Lung microvascular endothelial cell (primary cell): ENCODE results near the gene IFT81. TPM values are rescaled to one million over a fixed set of nuclear protein-coding genes. Genes with fewer than 3 reads are reported as not detected.
A peak's percentile ranks its signal among the peaks of the same experiment; 100 is the strongest.
"Not testable (repeated sequence)": the region's sequence is repeated elsewhere in the genome, so short reads cannot be mapped to it uniquely, and the experiment has no call there.

Experiments used
- DNase-seq, 2 donors: peaks; one replicate each; pipeline versions ENCODE4 v3.0.0 to v3.0.0-alpha.2; 2010; ENCODE audit warnings: low read depth in 2 of 2
- total RNA-seq: library from RNA; depleted of rRNA; stranded (reverse); fragments of >200 nt; gene quantifications from 2 replicates; pipeline ENCODE4 v1.2.1, GENCODE V29; 2014

The IFT81 gene
- total RNA-seq, 1 donor from 2014 or later, result 7.5 TPM

DNA sequence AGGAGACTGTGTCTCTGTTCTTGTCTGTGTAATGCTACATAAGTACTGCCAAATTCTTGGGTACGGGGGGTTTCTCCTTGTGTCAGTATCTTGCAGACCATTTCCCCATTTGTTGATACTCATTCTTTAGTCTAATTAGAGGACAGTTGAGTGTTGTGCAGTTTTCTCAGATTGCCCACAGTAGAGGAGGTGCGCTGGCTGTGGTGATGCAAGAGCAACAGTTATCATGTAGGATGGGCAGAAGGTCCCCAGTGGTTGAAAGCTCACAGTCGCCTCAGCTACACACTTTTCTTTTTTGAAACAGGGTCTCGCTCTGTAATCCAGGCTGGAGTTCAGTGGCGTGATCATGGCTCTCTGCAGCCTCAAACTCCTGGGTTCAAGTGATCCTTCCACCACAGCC is 119.1 kb downstream of the IFT81 start:
- DNase-seq, result no peak

DNA sequence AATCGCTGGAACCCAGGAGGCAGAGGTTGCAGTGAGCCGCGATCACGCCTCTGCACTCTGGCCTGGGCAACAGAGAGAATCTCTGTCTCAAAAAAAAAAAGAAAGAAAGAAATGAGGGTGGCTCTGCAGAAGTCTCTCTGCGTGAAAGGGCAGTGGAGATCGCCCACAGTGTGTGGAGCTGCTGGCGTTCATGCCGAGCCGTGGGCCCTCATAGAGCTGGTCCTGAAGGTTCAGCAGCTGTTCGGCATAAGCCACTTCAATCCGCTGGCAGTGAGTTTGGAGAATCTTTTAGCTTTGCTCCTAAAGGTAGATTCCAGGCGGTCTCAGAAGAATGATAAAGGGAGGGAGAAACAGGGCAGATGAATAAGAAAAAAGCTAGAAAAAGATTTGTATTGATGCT is 120.2 kb downstream of the IFT81 start:
- DNase-seq, result no peak

GRCh38 chr12:110244829-110245228 is 120.7 kb downstream of the IFT81 start:
- no peak for DNase-seq

- DNase-seq, result peak; percentile 47 to 57
Measured at GRCh38 chr12:110245369-110245772, 121.2 kb downstream of the IFT81 start.

DNA sequence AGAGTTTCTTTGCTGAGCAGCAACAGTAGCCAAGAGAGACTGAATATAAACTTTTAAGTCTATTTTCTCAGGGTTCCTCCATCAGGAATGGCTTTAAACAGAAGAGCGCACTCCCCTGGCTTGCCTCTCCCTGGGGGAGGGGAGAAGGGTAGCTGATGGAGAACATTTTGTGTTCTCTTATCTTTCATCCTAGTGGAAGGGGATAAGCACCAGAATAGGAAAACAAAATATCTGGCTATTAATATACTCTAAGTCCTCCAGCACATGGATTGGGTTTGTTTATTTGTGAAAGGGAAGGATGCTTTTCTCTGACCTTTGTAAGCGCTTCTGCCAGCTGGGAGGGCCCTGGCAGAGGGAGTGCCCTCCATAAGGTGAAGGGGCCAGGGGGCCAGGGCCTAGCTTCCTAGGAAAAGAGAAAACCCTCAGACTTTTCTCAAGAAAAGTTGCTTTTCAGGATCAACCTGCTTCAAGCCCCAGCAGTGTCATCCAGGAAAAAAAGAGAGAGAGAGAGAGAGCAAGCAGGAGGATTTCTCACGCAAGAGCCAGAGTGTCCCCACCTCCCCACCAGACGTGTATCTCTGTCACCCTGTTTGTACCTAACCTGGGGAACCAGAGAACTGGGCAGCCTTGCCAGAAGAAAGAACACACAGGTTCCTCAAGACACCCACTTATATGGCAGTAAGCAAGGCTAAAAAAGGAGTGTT is 122.6 kb downstream of the IFT81 start:
- DNase-seq, result no peak

DNA sequence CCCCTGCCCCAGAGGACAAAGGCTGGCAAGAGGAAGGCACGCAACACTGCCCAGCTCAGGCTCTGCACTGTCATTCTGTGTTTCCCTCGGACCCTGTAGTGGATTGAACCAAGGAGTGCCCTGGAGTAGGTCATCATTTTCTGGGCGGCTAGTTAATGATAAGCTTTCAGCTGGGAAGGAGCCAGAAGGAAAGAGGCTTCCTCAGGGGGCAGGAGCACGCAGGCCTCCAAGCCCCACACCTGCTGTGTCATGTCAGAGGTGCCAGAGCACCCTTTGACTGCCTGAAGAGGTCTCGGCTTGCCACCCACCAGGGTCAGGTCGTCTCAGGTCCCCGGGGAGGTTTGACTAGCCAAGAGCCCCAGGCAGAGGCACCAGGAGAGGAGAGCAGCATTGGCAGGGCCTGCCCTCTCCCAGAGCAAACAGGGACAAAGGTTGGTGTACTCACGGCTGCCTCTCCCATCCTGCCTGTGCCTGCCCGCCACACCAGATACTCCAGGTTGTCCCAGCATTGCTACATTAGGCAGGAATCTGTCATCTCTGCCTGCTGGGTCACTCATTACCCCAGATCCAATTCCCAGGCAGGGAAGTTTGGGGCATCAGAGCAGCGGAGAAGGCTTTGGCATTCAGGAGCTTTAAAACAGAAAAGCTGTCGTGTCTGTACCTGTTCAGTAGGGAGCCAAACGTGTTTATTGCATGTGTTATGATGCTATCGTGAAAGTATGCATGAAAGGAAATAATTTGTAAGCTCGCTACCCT is 123.4 kb downstream of the IFT81 start:
- no peak for DNase-seq

DNA sequence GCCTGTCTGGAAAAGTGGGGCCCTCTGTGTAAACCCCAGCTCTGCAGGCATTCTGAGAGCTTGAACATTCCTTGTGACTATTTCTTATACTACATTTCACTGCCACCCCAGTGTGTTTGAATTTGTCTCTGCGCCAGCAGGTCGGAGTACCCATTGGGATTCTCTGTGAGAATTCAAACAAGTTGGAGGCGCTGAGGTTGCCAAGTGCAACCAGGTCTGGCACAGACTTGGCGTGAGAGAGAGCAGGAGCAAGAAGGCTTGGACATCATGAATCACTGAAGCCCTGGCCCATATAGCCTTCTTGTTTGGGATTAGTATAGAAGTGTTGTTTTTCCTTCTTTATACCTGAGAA is 123.9 kb downstream of the IFT81 start:
- DNase-seq, result no peak

GRCh38 chr12:110249105-110249504 is 124.9 kb downstream of the IFT81 start:
- DNase-seq, result peak in 1 of 2 donors; percentile 46

DNA sequence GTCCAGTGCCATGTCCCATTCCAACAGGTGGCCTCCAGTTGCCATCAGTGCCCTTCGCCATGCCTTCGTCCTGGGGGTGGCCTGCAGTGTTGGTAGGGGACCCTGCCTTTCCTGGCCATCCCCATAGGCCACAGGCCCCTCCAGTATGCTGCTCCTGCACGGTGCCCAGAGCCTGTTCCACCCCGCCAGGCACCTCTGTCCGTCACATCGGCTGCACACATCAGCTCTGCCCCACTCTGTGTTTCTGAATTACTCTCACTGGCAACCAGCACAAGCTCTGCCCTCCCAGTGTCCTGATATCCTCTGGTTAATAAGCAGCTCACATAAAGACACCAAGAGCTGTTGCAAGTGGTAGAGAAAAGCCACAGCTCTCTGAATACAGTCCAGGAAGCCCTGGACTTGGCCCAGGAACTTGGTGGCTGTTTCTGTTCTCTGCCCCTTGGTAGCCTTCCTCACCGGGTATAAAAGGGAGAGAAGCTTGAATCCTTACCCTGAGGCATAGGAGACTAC is 125.6 kb downstream of the IFT81 start:
- no peak for DNase-seq

DNA sequence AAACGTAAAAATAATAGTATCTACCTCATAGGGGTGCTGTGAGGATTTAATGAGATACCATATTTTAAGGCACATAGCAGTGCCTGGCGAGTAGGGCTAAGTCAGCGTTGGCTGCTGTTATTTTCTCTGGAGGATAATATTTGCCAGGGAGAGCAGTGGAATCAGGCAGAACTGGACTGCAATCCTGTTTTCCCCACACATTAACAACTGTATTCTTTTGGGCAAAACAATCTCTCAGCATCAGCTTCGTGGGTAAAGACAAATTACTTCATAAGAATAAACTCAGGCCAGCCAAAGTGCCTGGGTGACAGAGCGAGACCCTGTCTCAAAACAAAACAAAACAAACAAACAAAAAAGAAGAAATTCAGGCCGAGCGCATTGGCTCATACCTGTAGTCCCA is 127.2 kb downstream of the IFT81 start:
- DNase-seq, result no peak

DNA sequence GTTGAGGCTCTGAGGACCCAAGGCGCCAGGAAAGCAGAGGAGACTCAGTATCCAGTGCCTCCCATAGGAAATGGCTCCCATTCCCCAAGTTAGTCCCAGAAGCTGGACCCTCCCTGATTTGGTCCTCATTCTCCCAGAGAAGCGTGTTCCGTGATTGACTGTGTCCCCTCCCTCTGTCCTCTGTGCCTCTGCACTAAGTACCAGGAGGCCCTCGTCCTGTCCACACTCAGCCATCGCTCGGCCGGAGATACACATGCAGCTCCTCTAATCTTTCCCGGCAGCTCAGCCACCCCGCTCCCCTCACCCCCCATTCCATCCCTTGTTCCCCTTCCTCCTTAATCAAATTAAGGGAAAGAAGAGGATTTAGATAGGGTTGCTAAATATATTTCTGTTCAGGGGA is 128.6 kb downstream of the IFT81 start:
- DNase-seq, result no peak

DNA sequence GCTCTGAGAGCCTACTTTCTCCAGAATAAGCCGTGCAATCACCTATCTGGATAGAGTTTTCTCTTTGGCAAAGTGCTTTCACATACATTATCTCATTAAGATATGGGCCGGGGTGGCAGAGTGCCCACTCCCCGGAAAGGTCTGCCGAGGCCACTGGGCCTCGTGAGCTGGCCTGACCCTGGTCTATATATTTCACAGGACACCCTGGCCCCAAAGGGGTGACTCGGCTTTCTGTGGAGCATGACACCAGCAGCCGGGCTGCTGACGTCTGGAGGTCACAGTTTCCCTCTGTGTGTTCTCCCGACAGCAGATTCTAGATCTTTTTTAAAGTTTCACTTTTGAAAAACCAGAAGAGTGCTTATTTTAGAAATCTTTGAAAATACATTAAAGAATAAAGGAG is 129.0 kb downstream of the IFT81 start:
- DNase-seq, result peak in 1 of 2 donors; percentile 29

DNA sequence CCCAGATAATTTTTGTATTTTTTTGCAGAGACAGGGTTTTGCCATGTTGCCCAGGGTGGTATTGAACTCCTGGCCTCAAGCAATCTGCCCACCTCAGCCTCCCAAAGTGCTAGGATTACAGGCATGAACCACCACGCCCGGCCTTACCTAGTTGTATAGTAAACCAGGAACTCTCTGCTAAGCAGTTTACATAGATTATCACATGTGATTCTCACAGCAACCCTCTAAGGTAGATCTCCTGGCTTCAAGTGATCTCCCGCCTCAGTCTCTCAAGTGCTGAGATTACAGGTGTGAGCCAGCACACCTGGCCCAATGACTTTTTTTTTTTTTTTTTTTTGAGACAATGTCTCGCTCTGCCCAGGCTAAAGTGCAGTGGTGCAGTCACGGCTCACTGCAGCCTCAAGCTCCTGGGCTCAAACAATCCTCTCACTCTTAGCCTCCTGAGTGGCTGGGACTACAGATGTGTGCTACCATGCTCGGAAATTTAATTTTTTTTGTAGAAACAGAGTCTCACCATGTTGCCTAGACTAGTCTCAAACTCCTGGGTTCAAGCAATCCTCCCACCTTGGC is 130.9 kb downstream of the IFT81 start:
- DNase-seq, result no peak

DNA sequence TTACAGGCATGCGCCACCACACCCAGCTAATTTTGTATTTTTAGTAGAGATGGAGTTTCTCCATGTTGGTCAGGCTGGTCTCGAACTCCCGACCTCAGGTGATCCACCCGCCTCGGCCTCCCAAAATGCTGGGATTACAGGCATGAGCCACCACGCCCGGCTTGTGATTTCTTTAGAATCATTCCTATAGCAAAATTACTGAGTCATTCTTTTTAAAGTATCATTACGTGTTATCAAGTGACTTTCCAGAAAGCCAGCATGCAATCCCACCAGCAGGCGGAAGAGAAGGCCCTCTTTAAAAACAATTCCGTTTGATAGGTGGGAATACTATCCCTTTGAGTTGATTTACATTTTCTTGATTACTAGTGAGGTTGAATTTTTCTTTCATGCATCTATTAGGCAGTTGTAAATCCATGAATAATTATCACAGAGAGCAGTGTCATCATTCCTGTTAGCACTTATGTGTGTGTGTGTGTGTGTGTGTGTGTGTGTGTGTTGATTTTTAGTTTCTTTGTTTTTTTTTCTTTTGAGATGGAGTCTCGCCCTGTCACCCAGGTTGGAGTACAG is 131.8 kb downstream of the IFT81 start:
- not testable (repeated sequence) for DNase-seq

GRCh38 chr12:110256780-110257431 is 132.7 kb downstream of the IFT81 start:
- DNase-seq, result no peak

- DNase-seq, result no peak
Measured at GRCh38 chr12:110258466-110258865, 134.3 kb downstream of the IFT81 start.

GRCh38 chr12:110262442-110263388 is 138.6 kb downstream of the IFT81 start:
- no peak for DNase-seq

GRCh38 chr12:110266381-110266960 is 142.3 kb downstream of the IFT81 start:
- DNase-seq, result peak in 1 of 2 donors; percentile 24

- DNase-seq, result peak; percentile 92 to 94
Measured at GRCh38 chr12:110266980-110267620, 142.9 kb downstream of the IFT81 start.
